GM21723 (cell line): ENCODE results near the gene TMTC1.

Source experiments
- ATAC-seq: cut with Tn5 transposase; IDR thresholded peaks from one replicate; pipeline ENCODE4 v1.9.1; 2021; ENCODE audit warnings: mild to moderate bottlenecking, moderate library complexity; ENCODE audit not compliant: unreplicated experiment

The TMTC1 gene

DNA sequence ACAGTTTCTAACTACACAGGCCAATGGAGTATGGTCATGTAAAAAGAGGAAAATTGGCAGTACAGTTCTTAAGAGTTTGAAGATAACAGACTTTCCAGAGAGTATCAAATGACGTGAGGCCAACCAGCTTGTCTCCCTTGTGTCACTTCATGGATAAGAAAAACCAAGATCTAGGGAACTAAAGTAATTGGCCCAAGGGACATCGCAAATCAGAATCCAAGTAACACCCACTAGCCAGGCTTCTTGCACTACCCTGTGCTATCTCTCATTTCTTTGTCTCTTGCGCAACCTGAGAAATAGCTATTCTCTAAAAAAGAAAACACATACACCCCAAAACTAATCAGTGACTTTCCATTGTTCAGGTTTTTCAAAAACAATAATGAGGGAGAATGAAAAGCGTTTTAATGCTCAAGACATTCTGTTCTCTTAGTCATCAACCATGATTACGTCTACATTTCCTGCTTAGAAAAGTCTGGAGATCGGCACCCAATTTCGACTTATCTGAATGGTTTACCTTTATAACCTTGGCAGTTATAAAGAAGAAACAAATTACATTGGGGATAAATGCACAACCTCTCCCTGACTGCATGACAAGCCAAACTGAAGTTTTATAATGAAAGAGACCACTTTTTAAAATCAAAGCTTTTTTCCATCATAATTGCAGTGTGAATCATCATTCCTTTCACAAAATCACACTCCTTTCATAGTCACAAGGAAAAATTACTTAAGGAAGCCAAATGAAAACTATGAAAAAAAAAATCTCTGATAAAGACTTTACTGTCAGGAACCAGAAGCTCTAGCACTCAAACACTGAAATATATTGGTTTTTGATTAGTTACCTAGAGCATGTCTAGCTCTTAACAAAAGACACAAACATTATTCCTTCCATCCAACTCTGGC lies 42.1 kb downstream of the TMTC1 start:
- no peak for ATAC-seq

DNA sequence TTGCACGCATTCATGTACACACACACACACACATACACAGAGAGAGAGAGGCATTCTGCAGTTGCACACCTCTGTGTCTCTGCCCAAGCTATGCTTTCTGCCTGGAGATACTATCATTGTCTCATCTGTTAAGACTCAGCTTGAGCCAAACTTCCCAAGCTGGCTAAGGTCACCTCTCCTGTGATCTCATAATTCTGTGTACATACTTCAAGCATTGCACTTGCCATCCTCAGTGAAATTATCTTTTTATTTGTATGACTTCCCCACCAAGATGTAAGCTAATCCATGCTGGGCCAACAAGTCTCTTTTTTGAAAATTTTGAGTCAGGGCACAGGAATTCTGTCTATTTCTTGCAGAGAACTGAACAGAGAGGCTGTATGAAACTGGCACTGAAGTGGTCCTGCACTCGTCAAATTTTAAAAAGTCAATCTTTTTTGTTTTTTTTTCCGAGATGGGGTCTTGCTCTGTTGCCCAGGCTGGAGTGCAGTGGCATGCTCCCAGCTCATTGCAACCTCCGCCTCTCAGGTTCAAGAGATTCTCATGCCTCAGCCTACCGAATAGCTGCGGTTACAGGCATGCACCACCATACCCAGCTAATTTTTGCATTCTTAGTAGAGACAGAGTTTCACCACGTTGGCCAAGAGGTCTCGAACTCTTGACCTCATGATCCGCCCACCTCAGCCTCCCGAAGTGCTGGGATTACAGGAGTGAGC lies 44.3 kb downstream of the TMTC1 start:
- no peak for ATAC-seq

DNA sequence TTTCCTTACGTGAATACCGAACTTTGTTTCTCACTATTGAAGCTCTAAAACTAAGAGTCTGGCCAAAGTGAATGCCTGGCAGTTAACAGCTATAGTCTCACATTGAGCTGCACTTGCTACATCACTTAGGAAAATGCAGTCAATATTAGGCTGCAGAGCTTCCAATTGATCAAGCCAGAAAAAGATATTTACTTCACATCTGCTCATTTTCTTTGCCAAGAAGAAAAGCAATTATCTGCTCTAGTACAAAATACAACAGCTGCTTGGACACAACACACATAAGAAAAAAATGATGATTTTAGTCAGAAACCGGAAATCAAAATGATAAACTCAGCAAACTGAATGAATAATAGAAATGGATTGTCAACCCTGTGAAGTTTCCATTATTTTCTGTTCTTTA lies 45.4 kb downstream of the TMTC1 start:
- ATAC-seq: no peak

DNA sequence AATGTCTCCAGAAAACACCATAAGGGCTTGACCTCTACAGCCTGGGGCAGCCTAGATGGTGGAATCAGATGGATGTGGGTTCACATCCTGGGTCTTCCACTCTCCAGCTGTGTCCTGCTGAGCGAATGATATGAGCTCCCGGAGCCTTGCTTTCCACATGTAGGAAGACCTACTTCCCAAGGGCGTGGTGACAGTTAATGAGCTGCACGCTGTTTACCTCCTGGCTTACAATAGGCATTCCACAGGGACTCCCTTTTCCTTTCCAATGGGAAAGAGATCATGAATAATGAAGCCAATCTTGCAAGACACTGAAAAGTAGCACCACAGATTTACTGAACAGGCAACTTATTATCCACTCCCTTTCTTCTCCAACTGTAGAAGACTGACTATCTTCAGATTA lies 46.1 kb downstream of the TMTC1 start:
- no peak for ATAC-seq

DNA sequence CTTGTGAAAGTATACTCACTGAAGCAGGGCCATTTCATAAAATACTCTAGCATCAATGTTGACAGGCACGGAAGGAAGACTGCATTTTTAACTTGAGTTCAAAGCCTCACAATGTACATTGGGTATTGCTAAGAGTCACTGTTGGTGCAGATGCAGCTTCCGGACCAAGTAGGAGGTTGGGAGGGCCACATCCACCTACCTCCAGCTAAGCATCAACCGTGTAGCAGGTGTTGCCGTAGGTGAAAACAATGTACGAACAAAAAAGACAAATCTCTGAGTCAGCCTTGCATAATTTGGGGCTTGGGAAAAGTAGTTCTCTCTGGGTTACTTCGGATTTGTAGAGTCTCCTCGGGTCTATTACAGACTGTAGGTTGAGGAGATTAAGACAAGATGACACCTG lies 48.1 kb downstream of the TMTC1 start:
- no peak for ATAC-seq

DNA sequence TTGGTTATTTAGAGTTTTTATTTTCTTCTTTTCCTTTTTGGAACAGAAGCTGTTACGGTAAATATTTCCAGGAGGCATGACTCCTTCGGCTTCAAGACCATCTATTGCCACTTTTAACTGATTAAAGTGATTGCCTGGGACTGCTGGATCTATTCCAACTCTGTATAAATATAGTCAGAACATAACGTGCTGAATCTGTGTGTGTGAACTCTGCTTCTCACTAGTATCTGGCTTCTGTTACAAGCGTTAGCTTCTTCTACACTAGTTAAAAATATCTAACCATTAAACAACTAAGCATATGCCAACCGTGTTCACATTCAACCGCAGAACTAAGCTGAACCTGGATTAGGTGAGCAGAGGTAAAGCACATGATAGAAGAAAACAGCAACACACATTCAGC lies 49.0 kb downstream of the TMTC1 start:
- no peak for ATAC-seq

DNA sequence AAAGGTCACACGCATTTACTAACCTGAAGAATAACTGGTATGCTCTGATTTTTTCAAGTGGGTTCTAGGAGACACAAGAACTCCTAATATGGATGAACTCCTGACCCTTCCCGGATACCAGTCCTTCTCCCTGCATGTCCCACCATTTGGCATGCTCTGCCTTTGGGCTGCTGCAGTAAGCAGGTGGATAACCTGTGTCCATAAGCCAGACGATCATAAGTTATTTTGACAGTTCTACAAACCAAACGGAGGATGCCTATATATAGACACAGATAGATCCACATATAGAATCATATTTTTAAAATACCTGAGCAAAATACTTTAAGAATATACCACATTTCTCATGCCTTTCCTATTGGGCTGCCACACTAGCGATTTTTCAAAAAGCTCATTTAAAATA lies 49.4 kb downstream of the TMTC1 start:
- ATAC-seq: no peak

DNA sequence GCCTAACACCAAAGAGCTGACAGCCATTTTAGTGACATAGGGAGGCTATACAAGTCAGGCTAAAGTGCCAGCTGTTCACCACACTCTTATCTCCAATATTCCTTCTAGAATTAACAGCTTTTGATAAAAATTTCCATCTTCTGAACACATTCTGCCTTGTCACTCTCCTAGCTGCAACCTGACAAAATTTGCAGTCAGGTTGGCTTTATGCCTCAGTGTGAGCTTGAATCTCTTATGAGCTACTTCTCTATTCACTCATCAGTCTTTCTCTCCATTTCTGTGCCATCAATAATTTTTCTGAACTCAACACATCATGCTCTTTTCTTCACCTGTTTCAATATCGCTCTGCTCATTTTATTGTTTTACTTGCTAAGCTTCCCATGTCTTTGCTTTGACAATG lies 50.2 kb downstream of the TMTC1 start:
- no peak for ATAC-seq

DNA sequence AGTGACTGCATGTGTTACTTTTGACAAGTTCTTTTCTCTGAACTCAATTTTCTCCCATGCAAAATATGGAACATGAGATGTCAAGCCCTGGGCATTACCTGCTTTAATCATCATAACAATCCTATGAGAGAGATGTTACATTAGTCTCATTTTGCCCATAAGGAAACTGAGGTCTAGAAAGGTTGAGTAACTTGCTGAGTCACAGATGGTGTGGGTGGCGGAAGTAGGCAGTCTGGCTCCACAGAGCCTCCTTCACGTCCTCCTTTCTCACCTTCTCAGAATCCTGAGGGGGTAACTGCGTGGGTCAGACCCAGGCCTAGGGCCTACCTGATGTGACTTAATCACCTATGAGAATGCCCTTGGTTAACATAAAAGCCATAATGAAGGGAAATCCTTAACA lies 50.7 kb downstream of the TMTC1 start:
- no peak for ATAC-seq

DNA sequence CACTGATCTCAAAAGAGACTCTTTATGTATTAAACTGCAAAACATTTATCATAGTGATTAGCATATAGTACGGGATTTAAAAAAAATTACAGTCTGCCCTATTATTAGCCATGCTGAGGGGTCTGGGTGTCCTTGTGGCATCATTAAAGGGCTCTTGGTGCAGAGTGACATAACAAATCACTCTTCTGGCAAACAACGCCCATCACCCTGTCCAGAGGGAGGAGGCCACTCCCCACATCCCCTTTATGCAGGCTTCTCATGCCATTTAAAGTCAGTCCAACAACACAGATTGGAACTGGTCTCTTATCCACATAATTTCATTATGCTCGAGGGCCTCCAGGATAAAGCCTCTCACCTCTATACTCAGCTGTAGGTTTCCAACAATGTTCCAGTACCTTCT lies 51.1 kb downstream of the TMTC1 start:
- no peak for ATAC-seq

DNA sequence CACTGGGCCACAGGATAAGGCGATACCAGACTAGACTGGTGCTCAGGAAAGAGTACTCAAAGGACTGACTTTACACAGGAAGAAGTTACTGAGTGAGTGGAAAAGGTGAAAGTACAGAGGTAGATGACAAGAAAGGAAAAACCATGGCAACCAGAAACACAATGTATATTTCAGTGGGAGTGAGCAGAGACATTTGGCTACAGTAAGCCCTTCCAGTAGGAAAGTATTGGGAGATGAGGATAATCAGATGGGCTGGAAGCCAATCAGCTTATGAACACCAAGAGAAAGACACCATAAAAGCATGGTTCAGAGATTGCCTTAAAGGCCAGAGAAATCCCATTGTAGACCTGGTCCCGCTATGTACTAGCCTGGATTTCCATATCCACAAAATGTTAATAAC lies 51.6 kb downstream of the TMTC1 start:
- no peak for ATAC-seq

DNA sequence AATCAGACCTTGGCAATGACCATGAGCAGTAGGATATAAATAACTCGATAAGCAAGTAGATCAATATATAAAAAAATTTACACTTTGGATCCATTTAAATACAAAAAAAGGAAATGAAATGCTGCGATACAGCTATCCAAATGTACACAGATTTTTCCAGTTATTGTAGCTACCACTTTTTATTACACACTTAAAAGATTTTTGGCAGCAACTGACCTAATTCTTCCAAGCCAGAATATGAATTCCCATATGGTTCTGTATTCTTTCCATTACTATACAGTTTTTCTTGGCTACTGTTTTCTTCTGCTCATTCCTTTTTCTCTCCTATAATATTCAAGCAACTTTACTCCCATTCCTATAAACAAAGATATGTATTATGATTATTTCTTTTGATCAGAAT lies 52.2 kb downstream of the TMTC1 start:
- no peak for ATAC-seq

DNA sequence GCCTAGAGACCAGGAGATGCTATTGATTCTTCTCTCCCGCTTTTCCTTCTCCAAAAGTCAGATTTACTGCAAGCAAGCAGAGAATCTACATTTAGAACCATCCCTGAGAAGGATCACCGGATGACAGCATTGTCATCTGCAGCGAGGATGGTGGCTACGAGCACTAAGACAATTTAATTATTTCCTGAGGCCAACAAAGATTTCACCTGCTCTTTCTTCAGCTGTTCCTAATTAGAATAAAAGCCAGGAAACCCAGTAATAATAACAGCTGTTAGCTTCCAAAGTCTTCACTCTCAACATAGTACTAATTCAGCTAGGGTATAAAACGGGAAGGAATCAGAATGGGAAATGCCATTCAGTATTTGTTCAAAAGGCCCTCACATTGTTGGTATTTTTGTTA lies 53.3 kb downstream of the TMTC1 start:
- ATAC-seq: no peak

DNA sequence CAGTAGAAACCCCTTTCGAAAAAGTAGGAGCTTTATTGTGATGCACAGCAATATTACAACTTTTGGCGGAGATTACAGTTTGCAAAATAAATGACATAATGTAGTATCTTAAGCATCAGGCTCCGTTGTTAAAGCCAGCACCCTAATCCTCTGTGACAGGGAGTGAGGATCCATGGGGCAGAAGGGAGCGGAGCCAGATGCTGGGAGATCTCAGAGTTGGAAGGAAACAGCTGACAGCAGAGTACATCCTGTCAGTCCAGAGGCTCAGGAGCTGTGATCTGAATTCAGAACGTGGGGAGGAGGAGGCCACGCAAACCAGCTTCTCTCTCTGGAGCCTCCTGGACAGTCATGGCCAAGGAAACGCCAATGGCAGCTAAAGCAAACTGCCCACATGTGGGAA lies 55.7 kb downstream of the TMTC1 start:
- no peak for ATAC-seq

DNA sequence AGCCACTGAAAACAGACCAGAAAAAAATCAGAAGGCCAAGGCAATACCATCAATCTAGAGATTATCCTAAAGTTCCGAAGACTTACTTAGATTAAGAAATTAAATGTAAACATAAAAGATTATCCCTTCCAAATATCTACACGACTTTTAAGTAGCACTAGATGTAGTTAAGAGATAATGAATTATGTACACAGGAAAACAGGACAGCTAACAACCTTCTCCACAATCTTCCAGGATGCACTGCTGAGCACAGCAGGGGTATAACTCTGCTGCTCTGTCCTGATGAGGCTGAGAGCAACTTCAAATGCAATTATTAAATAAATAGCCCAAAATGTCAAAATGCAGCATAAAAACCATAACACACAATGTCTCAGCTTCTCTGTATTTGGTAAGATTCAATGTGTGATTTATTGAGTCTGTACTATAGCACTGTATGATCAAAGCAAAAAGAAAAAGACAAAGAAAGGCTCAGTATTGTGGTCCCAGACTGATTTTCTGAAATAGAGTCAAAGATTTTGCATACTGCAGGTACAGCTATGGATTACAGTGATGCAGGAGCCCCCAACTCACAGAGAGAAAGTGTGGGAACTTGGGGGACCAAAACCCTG lies 56.9 kb downstream of the TMTC1 start:
- ATAC-seq: no peak

DNA sequence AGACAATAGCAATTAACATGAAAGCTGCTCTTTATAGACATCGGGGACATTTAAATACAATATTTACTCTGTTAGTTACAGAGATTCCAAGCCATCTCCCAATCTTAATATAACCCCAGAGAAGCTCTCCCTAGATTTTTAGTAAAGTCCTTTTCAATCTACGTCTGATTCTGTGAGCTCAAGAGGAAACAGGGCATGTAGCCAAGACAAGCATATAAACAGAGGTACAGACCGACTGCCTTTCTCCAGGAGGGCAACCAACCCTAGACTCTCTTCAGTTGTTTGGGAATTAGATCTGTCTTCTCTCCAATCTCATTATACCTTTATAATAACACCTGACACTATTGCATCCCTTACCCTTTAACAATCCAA lies 57.4 kb downstream of the TMTC1 start:
- no peak for ATAC-seq

DNA sequence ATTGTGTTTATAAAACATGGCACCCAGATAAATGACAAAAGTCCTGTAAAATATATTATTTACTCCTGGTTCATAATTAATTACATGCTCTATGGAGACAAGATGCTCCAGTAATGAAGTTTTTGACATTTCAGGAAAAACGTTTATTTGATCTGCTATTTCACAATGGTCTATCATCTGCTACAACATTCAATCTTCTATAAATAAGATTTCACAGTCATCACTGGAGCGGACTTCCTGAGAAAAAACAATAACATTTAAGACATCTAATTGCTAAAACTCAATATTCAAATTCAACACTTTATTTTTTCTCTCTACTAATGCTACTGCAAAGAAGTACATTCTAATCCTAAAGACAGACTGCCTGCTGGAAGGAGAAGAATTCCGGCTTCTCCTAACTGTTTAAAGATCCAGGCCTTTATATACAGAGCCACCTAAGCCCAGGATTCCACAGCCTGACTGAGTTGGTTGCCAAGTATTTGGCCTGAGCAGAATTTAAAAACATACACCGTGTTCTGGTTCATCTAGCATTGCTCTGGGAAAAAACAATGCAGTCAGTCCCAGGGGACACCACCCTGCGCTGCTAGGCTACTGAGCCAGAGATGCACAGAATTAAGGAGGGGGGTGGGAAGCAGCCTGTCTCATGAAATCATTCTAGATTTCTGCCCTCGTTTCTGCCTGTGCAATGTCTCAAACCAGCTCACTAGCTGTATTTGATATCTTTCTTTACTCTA lies 58.0 kb downstream of the TMTC1 start:
- no peak for ATAC-seq

DNA sequence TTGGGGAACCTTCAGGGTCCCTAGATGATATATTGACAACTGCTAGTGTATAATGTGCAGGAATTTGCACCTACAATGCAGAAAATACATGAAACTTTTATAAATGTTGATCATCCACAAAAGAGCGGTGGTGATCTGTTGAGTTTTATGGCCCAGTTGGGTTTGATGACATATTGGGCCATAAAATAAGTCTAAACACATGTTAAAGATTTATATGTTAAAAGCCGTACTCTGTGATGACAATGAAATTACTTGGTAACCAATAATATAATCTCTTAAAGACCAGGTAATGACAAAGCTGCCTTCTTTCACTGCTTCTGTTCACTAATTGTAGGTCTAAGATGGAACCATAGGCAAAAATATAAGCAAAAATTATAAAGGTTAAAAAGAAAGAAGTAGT lies 61.6 kb downstream of the TMTC1 start:
- ATAC-seq: no peak

DNA sequence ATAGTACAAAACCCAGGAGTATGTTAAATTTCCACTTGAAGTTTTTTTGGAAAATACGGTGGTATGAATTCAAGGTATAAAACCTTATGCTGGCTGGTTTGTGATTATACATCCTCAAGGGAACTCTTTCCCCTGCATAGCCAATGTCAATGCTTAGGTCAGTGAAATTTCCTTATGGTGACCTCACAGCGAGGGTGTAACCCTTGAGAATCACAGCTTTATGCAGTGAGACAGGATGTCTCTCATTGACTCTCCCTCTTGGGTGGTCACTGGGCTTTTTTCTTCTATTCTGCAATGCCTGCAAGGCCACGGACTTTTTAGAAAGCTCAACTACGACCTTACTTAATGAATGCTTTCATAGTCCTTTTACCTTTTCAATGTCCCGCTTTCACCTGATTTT lies 64.4 kb downstream of the TMTC1 start:
- no peak for ATAC-seq

DNA sequence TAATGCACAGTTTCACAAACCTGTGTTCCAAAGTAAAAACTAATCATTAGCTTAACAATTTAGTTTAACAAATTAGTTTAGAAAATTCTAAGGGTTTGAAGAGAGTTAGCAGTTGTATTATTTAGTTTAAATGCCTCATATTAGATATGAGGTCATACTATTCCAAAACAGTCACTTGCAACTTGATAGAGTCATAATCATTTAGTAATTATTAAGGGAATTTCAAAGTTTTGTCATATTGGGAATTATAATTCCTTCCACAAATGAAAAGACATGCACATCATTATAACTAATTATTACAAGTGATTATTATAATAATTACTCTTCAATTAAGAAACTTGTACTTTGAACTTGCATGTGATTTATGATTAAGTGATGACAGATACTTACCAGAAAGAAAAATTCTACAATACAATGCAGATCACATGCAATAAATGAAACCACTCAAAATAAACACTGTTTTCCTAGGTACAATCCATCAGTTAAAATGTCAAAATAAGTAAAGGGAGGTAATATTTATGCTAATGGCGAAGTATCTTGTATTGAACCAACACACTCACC lies 66.1 kb downstream of the TMTC1 start:
- ATAC-seq: no peak

DNA sequence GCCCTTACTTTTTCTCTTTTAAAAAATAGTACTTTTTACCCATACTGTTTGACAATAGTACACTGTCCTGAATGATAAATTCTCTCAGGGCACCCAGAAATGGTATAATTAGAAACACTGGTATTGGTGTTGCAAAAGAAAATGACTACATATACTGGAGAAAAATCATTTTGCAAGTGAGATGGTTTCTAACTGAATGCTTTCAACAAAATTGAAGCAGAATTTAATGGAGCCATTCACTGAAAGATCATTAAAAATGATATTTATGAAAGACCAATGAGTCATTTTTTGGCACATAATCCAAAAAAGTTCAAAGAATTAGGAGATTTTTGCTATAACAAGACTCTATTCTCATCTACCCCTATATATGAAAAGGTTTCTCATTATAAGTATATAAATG lies 68.8 kb downstream of the TMTC1 start:
- ATAC-seq: no peak
